ENCODE measurements around the gene CGN.
A peak's percentile ranks its signal among the peaks of the same experiment; 100 is the strongest.

CGN gene

GRCh38 chr1:151524736-151525135, 13.5 kb downstream of the CGN start:
- no peak for DNase-seq (ENCODE audit: low spot score)

- no peak for DNase-seq (ENCODE audit: low spot score)
Measured at GRCh38 chr1:151526735-151527525, 15.7 kb downstream of the CGN start.

- no peak for DNase-seq (ENCODE audit: low spot score)
Measured at GRCh38 chr1:151529211-151529702, 18.1 kb downstream of the CGN start.

DNA sequence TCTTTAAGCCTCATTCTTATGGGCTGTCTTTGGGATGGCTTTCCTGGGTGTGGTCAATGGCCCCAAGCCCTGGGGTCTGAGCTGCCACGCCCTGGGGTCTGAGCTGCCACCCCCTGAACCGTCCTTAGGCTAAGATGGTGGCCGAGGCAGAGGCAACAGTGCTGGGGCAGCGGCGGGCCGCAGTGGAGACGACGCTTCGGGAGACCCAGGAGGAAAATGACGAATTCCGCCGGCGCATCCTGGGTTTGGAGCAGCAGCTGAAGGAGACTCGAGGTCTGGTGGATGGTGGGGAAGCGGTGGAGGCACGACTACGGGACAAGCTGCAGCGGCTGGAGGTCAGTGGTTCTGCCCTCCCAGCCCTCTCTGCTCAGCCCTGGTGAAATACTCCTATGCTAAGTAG, 18.6 kb downstream of the CGN start:
- DNase-seq (ENCODE audit: low spot score) = no peak

GRCh38 chr1:151530461-151530860, 19.3 kb downstream of the CGN start:
- no peak for DNase-seq (ENCODE audit: low spot score)

DNA sequence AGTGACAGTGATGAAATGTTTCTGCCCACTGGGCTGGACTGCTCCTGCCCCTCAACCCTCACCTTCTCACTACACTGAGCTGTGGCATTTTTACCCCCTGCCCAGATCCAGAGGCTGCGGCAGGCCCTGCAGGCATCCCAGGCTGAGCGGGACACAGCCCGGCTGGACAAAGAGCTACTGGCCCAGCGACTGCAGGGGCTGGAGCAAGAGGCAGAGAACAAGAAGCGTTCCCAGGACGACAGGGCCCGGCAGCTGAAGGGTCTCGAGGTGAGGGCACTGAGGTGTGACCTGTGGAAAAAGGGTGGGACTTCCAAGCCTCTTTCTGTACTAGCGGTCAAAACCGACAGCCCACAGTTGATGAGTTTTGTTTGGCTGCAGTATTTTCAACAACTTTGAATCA, 22.7 kb downstream of the CGN start:
- no peak for DNase-seq (ENCODE audit: low spot score)

GRCh38 chr1:151534662-151535278, 23.6 kb downstream of the CGN start:
- peak; percentile 59 for DNase-seq (ENCODE audit: low spot score)

GRCh38 chr1:151535326-151536271, 24.4 kb downstream of the CGN start:
- no peak for DNase-seq (ENCODE audit: low spot score)

DNA sequence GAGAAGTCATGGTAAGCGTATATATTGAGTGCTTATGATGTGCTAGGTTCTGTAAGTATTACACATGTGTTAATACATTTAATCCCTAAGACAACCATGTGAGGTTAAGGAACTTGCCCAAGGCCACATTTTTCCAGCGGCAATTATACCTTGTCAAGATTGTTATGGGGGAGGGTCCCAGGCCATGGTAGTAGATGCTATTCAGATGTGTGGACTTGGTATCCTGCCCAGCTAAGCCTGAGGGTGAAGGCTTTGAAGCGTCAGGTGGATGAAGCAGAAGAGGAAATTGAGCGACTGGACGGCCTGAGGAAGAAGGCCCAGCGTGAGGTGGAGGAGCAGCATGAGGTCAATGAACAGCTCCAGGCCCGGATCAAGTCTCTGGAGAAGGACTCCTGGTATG, 25.3 kb downstream of the CGN start:
- DNase-seq (ENCODE audit: low spot score) = no peak

DNA sequence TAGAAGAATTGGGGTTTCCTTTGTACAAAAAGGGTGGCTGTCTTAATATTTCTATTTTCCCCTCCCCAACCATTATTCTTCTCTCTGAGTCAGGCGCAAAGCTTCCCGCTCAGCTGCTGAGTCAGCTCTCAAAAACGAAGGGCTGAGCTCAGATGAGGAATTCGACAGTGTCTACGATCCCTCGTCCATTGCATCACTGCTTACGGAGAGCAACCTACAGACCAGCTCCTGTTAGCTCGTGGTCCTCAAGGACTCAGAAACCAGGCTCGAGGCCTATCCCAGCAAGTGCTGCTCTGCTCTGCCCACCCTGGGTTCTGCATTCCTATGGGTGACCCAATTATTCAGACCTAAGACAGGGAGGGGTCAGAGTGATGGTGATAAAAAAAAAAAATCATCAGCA, 25.9 kb downstream of the CGN start:
- no peak for DNase-seq (ENCODE audit: low spot score)

GRCh38 chr1:151539321-151540020, 28.3 kb downstream of the CGN start:
- peak; percentile 11 for DNase-seq (ENCODE audit: low spot score)

DNA sequence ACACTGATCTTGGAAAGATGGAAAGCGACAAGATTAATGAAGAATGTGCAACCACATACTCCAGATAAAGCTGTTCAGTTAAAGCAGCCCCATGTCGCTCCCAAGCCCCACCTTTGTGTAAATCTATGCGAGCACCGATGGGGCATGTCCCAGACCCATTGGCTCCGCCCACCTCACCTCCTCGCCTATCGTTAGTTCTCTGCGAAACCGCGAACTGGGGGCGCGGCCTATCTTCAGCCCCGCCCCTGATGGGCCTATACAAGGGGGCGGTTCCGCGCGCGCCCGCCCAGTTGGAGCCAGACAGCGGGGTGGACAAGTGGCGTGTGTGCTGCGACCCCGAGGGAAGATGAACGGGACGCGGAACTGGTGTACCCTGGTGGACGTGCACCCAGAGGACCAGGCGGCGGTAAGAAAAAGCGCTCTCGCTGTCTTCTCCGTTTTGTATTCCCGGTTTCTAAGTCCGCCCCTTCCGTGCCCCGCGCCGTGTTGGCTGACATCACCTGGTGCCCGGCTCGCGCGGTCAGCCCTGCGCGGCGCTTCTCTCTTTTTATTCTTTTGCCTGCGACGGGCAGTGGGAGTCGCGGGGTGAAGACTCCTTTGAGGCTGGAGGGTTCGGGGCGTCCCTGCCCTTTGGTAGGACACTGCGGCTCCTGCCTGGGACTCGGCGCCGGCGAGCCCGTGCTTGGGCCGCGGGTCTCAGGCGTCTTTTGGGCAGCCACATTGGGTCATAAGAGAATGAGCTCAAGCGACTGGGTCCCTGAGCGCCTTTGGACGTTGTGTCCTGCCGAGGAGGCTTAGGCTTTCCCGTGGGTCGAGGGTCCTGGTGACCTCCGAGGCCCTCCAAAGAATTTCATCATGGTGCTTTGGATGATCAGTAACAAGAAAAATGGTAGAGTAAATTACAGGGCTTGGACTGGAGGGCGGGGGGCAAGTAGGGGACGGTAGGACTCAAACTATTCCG, 29.1 kb downstream of the CGN start, which contains the start of gene TUFT1:
Gene TUFT1, plus strand, starts transcription at position 289 of the 961 bp plus-strand sequence. Its CDS starts 58 bp downstream, at position 347.
- peak; percentile 85 for DNase-seq (ENCODE audit: low spot score)

DNA sequence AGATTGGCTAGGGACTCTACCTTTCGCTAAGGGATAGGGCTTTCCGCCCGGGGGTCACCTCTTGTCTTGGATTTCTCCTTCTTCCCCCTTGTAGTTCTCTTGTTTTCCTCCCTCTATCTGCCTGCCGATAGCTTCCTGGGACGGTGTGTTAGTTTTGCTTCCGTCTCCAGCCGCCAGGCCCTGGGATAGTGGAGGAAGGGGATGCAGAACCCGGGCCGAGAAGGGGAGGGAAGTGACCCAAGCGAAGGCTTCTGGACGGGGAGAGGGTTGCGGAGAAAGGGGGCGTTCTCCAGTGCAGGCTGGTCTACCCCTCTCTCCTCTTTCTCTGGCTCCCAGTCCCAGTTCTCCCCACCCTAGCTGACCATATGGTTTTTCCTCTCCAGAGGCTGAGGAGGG, 29.8 kb downstream of the CGN start:
- no peak for DNase-seq (ENCODE audit: low spot score)

DNA sequence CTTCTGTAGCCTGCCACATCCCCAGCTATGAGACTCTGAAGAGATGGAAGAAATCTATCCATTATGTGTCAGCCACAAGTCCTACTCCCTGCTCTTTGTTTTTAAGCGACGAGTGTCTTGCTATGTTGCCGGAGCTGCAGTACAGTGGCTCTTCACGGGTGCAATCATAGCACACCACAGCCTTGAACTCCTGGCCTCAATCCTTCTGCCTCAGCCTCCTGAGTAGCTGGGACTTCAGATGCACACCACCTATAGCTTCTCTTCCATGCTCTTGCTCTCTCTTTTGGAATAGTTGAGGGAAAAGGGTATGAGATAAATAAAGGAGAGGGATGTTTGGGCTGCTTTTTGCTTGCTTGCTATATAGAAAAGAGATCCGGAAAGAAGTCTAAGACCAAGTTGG, 30.6 kb downstream of the CGN start:
- DNase-seq (ENCODE audit: low spot score) = no peak

- no peak for DNase-seq (ENCODE audit: low spot score)
Measured at GRCh38 chr1:151542710-151543129, 31.5 kb downstream of the CGN start.

DNA sequence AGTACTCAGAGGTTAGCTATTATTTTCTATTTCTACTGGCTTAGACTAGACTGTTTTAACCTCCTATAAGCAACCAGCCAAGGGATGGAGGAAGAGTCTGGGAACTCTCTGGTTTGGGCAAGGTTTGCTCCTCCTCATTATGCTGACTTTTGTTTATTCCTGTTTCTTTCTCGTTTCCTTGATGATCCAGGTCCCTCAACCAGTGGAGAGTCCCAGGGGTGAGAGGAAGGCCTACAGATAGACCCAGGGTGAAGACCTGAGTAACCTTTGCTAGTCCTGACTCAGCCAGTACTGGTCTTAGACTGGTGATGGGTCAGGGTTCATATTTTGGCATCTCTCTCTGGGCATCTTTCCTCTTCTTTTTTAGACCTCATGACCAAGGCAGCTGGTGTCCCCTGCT, 34.4 kb downstream of the CGN start:
- DNase-seq (ENCODE audit: low spot score) = no peak

GRCh38 chr1:151546011-151546925, 35.1 kb downstream of the CGN start:
- DNase-seq (ENCODE audit: low spot score) = no peak

- DNase-seq (ENCODE audit: low spot score) = no peak
Measured at GRCh38 chr1:151547119-151547899, 36.1 kb downstream of the CGN start.

DNA sequence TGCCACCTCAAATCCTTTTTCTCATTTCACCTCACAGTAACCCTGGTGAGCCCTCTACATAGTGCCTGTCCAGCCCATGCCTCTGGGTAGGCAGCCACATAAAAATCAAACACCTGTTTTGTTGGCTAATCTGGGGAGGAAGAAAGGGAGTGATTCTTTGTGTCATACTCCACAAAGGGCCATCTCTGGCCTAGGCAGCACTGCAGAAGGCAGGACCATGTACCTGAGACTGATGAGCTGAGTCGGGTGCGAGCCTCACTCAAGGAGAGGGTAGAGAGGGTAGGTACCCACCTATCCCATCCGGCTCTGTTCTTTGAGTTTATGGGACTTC, 36.7 kb downstream of the CGN start:
- no peak for DNase-seq (ENCODE audit: low spot score)

All from putamen (tissue), 1 donor.